ENCODE measurements around the gene NSMF.

GRCh38 chr9:137476856-137477255 lies 17.7 kb upstream of the NSMF start:
- TF ChIP-seq, protein P1, sequence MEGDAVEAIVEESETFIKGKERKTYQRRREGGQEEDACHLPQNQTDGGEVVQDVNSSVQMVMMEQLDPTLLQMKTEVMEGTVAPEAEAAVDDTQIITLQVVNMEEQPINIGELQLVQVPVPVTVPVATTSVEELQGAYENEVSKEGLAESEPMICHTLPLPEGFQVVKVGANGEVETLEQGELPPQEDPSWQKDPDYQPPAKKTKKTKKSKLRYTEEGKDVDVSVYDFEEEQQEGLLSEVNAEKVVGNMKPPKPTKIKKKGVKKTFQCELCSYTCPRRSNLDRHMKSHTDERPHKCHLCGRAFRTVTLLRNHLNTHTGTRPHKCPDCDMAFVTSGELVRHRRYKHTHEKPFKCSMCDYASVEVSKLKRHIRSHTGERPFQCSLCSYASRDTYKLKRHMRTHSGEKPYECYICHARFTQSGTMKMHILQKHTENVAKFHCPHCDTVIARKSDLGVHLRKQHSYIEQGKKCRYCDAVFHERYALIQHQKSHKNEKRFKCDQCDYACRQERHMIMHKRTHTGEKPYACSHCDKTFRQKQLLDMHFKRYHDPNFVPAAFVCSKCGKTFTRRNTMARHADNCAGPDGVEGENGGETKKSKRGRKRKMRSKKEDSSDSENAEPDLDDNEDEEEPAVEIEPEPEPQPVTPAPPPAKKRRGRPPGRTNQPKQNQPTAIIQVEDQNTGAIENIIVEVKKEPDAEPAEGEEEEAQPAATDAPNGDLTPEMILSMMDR (conservative IDR thresholded peaks at IDR 0.05): no peak
- no peak for TF ChIP-seq EZH2 (IDR thresholded peaks at IDR 0.05; ENCODE audit: low read depth)
